Hindlimb muscle (tissue), 1 donor: ENCODE measurements around the gene MLLT11. TPM values are rescaled to one million over a fixed set of nuclear protein-coding genes. Genes with fewer than 3 reads are reported as not detected.
A peak's percentile ranks its signal among the peaks of the same experiment; 100 is the strongest.
"Not testable (repeated sequence)": the region's sequence is repeated elsewhere in the genome, so short reads cannot be mapped to it uniquely, and the experiment has no call there.

Source experiments
- DNase-seq: peaks from one replicate; pipeline ENCODE4 v3.0.0-alpha.2; 2013
- polyA plus RNA-seq: library from polyadenylated mRNA; unstranded; fragments of 120-200 nt; gene quantifications from one replicate; pipeline ENCODE4 v1.2.1, GENCODE V29; 2013; ENCODE audit not compliant: insufficient read length

Gene MLLT11
- polyA plus RNA-seq, 1 donor: 11.1 TPM

DNA sequence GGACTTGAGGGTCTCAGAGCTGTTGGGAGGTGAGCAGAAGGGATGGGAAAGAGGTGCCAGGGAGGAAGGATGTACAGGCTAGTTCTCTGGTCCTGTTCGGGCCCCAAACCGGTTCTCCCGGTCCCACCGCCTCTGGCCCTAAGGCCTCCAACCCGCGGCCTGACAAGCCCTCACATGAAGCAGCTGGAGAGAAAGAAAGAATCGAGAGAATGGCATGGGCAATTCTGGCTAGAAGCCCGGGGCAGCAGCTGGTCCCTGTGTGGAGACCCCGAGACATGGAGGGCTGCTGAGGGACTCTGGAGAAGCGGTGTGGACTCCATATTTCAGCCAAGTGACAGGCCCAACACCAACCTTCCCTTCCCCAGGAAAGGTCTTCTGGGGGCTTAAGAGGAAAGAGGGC, 1.5 kb upstream of the MLLT11 start:
- DNase-seq: peak; percentile 42

DNA sequence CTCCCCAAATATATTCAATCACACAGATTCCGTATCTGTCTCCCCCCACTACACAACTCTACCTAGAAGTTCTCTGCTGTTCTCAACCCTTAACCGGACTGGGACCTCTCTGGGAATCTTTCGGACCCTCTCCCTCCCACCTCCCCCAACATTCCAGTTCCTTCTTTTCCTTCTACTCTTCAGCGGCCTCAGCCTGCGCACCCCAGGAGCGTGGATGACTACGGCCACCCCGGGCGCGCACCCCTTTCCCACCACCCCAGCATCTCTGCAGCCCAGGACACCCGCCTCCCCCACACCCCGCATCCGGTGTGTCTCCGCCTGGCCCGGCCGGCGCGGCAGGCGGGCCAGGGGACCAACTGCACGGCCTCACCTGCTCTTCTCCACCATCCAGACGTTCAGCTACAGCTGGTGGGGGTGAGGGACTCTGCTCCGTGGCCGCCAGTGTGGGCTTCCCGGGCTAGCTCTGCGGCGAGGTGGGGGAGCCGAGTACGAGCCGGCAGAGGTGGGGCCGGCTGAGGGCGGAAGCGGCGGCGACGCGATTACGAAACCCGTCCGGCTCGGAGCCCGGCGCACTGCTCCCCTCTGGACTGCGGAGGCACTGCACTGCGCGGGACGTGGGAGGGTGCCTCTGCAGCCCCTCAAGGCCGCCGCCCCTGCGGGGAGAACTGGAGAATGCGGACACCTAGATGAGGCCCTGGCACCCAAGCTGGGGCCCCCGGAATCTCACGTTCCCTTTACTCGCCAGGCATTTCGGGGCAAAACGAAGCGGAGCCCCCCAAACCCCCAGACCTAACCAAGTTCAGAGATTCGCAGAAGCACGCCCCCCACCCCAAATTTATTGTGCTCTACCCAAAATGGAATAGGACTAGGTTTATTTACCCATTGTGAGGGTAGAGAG, 839 bp upstream of the MLLT11 start, which contains the start of gene CDC42SE1:
Gene CDC42SE1 (minus strand): TSS at position 514 of the 898 bp plus-strand sequence. CDS start 3,892 bp downstream, outside the sequence.
- DNase-seq: peak; percentile 91

DNA sequence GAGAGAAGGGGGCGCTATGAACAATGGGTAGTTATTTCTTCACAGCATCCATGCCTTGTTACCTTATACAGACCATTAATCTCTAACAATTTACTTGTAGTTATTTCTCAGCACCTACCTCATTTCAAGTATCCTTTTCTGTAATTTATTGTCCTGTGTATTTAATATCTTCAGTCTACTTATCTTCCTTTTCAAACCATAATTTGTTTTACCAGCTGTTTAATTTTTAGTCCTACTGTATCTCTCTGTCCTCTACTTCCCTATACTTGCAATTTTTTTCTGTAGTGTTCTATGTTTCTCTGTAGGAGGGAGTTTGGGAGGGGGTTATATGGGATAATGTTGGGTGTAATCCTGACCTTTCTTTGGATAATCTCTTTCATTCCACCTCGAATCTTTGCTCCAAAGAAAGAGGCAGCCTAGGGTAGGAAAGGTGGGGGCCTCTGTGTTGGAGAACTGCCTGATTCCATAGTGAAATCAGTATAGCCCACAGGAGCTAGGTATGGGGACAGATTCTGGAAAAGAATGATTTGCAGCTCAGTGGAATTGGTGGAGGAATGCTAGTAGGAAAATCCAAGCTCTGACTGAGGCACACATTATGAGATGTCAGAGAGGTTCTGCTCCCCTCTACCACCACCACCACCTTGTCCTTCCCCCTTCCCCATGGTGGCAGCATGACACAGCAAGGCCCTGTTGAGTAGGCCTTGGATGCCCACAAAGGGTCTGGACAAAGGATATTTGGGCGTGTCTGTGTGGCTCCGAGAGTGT, 642 bp downstream of the MLLT11 start:
- DNase-seq: no peak

DNA sequence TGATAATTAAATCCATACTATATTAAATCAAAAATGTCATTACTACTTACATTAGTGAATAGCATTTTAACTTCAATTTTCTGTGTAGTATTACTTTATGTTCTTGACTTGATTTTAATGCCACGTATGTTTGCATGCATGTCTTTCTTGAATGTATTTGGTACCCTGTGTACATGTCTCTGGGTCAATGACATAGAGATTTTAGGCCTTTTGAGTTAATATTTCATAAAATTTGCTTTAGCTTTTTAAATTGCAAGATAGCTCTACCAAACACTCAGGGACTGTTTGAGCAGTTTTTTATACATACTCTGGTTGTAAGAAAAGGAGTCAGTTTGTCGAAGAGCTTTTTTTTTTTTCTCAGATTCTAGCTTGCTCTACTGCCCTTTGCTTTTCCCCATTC, 1.5 kb downstream of the MLLT11 start:
- DNase-seq: no peak

DNA sequence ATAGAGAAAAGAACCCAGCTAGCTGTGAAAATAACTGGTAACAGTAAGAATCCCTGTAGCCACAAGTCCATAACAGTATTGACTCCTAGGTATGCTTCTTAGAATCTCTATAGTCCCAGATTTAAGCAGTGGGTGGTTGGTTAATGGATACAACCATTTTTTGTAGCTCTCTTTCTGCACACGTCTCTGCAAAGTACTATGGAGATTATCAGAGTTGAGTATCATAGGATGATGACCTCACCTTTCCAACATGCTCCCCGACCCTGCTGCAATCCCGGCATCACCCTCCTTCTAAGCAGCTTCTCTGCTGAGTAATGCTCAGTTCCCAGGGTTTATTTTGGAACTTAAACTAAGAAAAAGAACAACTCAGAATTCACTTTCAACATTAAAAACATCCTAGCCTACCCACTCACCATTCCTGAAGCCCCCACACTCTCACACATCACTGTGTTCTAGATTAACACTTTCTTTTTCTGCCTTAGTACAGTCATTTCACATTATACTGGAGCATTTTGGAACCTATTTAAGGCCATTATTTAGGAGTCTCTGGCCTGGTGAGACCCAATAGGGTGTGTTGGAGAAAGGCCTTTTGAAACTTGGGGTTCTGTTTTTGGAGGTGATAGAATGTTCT, 2.7 kb downstream of the MLLT11 start:
- no peak for DNase-seq

DNA sequence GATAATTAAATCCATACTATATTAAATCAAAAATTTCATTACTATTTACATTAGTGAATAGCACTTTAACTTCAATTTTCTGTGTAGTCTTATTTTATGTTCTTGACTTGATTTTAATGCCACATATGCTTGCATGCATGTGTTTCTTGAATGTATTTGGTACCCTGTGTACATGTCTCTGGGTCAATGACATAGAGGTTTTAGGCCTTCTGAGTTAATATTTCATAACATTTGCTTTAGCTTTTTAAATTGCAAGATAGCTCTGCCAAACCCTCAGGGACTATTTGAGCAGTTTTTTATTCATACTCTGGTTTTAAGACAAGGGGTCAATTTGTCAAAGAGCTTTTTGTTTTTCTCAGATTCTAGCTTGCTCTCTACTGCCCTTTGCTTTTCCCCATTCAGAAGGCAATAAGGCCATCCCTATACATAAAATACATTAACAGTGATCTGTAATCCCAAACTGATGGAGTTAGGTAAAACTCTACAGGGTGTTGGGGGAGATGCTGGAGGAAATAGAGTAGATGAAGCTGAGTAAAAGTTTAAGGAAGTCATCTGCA, 5.0 kb downstream of the MLLT11 start:
- DNase-seq: no peak

DNA sequence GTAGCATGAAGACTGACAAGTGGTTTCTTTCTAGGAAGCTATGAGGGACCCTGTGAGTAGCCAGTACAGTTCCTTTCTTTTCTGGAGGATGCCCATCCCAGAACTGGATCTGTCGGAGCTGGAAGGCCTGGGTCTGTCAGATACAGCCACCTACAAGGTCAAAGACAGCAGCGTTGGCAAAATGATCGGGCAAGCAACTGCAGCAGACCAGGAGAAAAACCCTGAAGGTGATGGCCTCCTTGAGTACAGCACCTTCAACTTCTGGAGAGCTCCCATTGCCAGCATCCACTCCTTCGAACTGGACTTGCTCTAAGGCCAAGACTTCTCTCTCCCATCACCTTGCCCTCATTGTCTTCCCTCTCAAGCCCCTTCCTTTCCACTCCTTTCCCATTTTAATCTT, 7.0 kb downstream of the MLLT11 start:
- DNase-seq: no peak

DNA sequence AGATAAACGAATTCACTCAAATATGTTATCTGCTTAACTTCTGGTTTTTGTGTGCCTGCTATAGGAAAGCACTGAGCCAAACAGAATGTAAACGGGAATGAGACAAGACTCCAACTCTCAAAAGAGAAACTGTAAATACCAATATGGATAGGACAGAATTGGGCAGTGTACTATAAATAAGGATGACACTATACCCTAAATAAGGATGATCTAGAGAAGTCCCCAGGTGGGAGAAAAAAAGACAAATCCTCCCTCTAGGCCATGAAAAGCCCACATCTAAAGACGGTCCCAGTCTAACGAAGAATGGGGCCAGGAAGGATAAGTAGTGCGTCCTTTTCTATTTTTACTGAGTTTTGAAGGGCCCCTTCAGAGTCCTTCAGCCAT, 8.9 kb downstream of the MLLT11 start:
- DNase-seq: no peak

DNA sequence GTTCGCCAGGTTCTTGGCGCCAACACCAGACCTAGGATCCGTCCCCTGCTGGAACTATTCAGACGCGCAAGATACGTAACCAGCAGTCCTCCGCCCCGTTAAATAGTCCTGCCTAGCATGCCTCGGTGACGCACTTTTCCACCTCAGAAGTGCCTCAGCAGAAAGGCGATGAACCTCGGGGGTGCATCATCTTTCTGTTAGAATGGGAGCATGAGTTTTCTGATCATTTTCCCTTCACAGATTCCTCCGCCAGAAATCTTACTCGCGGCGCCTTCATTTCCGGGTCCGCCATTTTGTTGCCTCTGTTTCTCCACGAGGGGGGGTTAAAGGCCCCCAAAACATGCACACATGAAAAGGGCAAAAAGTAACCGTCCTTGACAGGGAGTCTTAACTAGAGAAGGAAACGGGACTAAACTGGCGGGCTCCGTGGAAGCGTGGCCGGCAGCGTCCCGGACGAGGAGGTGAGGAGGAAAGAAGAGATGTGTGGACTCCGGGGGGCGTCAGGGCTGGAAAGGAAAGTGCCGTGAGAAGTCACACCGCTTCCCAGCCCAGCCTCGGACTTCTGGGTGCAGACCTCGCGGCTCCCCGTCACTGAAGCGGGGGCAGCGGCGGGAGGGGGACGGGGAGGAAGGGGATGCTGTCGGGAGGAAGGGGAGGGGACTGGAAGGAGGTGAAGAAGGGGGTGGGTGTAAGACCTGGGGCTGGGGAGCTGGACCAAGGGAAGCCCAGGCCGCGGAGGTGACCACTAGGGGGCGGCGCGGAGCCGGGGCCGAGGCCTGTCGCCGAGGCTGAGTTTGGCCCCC, 10.5 kb downstream of the MLLT11 start, which contains the start of gene GABPB2:
Gene GABPB2 (plus strand): TSS at position 288 of the 803 bp plus-strand sequence. CDS start 17,429 bp downstream, outside the sequence.
- DNase-seq: peak; percentile 97

DNA sequence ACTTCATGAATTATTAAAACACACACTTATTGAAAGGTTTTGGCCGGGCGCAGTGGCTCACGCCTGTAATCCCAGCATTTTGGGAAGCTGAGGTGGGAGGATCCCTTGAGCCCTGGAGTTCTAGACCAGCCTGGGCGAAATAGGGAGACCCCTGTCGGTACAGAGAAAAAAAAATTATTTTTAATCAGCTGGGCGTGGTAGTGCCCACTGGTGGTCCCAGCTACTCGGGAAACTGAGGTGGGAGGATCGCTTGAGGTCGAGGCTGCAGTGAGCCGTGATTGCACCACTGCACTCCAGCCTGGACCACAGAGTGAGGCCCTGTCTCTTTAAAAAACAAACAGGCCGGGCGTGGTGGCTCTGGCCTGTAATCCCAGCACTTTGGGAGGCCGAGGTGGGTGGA, 12.0 kb downstream of the MLLT11 start:
- DNase-seq: no peak

DNA sequence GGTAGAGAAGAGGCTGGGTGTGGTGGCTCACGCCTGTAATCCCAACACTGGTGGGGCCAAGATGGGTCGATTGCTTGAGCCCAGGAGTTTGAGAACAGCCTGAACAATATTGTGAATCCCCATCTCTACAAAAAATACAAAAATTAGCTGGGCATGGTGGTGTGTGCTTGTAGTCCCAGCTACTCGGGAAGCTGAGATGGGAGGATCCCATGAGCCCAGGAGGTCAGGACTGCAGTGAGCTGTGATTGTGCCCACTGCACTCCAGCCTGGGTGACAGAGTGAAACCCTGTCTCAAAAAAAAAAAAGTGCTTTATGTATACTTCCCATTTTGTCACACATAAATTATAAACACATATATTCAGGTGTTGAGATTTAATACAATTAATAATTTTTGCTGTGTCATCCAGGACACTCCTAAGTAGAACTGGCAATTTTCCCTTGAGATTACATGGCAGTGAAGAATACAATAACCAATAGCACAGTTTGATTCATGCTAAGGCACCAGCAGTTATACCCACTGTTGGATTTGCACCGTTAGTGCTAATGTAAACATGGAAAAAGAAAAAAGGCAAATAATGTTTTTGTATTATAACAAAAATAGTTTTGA, 25.9 kb downstream of the MLLT11 start:
- no peak for DNase-seq

DNA sequence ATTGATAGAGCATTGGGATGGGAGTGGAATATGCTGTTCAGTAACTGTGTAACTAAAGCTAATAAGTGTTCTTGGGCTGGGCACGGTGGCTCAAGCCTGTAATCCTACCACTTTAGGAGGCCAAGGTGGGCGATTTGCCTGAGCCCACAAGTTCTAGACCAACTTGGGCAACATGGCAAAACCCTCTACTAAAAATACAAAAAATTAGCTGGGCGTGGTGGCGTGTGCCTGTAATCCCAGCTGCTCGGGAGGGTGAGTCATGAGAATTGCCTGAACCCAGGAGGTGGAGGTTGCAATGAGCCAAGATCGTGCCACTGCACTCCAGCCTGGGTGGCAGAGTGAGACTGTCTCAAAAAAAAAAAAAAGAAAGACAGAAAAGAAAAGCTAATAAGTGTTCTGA, 37.2 kb downstream of the MLLT11 start:
- not testable (repeated sequence) for DNase-seq

DNA sequence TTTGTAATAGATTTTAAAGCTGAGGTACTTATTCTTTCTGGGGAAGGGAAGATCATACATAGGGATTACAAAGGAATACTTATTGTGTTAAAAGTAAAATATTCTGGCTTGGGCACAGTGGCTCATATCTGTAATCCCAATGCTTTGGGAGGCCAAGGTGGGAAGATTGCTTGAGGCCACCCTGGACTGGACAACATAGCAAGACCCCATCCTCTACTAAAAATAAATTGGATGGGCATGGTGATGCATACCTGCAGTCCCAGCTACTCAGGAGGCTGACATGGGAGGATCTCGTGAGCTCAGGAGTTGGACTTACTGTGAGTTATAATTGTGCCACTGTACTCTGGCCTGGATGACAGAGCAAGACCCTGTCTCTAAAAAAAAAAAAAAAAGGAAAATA, 37.9 kb downstream of the MLLT11 start:
- DNase-seq: no peak

DNA sequence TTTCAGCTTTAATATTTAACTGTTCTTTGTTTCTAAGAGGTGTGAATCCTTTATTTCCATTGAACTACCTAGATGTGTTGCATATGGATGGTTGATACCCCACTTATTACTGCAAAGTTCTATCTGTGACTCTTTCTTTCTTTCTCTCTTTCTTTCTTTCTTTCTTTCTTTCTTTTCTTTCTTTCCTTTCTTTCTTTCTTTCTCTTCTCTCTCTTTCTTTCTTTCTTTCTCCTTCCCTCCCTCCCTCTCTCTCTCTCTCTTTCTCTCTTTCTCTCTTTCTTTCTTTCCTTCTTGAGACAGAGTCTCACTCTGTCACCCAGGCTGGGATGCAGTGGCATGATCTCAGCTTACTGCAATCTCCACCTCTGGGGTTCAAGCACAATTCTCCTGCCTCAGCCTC, 44.4 kb downstream of the MLLT11 start:
- DNase-seq: no peak

DNA sequence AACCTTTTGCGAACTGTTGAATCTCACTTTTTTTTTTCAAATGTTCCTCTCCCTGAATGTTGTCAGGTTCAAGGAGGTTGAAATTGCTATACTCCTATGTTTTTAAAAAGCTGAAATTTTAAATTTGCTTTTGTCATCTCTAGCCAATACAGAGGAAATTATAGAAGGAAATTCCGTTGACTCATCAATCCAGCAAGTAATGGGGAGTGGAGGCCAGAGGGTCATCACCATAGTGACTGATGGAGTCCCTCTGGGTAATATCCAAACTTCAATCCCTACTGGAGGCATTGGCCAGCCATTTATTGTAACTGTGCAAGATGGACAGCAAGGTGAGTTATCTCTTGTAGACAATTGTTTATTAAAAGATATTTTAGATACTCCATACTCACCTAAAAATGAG, 46.7 kb downstream of the MLLT11 start:
- no peak for DNase-seq

DNA sequence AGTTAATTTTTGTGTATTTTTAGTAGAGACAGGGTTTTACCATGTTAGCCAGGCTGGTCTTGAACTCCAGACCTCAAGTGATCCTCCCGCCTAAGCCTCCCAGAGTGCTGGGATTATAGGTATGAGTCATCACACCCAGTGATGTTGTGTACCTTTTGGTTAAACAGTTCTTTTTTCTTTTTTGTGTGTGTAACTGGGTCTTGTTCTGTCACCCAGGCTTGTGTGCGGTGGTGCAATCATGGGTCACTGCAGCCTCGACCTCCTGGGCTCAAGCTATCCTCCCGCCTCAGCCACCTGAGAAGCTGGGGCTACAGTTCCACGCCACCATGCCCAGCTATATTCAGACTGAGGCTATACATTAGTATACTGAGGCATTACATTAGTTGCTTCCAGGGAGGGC, 48.1 kb downstream of the MLLT11 start:
- no peak for DNase-seq

DNA sequence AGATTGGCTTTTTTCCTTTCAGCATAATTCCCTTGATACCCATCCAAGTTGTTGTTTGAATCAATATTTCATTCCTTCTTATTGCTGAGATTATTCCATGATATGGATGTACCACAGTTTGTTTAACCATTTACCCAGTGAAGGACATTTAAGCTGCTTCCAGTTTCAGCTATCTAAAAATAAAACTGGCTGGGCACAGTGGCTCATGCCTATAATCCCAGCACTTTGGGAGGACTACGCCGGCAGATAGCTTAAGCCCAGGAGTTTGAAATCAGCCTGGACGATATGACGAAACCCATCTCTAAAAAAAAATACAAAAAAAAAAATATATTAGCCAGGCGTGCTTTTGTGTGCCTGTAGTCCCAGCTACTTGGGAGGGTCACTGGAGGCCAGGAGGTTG, 53.7 kb downstream of the MLLT11 start:
- DNase-seq: no peak
